Adrenal gland (tissue), 5 donors: ENCODE data around the gene VN1R5.

Experiments used
- CTCF ChIP-seq, 6 experiments: fragments of 450-650 bp in 4 of 6; fragments of 200-600 bp in 2 of 6; sonication (generic) in 1 of 6; IDR thresholded peaks; 1 replicate in 5 of 6; 2 replicates in 1 of 6; pipeline versions ENCODE4 v1.5.1 to v1.8.0; 2016 to 2021; ENCODE audit warnings: antibody characterized with exemption in 6 of 6, mild to moderate bottlenecking in 2 of 6, moderate library complexity in 1 of 6
- POLR2A ChIP-seq, 2 donors: fragments of 450-650 bp; IDR thresholded peaks; one replicate each; pipeline ENCODE4 v1.6.1; 2017; ENCODE audit warnings: antibody characterized with exemption in 2 of 2, mild to moderate bottlenecking in 2 of 2, moderate library complexity in 1 of 2
- donor health status: DM: no; HTN: no; CAD: no.

GRCh38 chr1:247301176-247301540, 45.3 kb downstream of the VN1R5 start:
- TF ChIP-seq CTCF (IDR thresholded peaks at IDR 0.05) (no peak), POLR2A (IDR thresholded peaks at IDR 0.05) (no peak)
